ENCODE measurements around the gene OR52E4.

OR52E4 gene

GRCh38 chr11:5929571-5930368 lies 49.3 kb downstream of the OR52E4 start:
- no peak for DNase-seq

- no peak for DNase-seq
Observed at GRCh38 chr11:5930614-5931013, 50.2 kb downstream of the OR52E4 start.

GRCh38 chr11:5931061-5931460 lies 50.6 kb downstream of the OR52E4 start:
- DNase-seq = no peak

GRCh38 chr11:5932671-5933070 lies 52.2 kb downstream of the OR52E4 start:
- no peak for DNase-seq

- DNase-seq = no peak
Observed at GRCh38 chr11:5933116-5933515, 52.7 kb downstream of the OR52E4 start.
